NOMO-1 (cell line): Measurements from ENCODE around the gene PITPNC1.
"Not testable (repeated sequence)": the region's sequence is repeated elsewhere in the genome, so short reads cannot be mapped to it uniquely, and the experiment has no call there.

Experiments
- DNase-seq, 2 experiments: peaks; one replicate each; lab custom pipeline; 2025; ENCODE audit not compliant: unreplicated experiment in 2 of 2; lab: John Stamatoyannopoulos, UW

The PITPNC1 gene

DNA sequence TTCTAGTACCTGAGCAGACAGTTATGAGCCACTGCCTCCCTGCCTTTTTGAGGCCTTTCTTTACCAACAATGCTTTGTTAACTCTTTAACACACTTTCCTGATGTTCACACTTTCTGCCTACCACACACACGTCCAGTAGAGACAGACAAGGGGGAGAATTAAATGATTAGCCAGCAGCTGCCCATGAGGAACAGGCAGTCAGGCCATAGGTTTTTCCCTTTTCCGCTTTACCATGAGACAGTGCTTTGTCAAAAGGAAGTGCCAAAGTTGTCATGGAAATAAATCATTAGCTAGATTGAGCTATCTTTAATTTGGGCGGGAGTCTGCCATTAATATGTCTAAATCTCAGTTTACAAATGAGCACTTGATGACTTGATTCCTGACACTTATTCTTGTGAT, 102.1 kb downstream of the PITPNC1 start:
- no peak for DNase-seq

DNA sequence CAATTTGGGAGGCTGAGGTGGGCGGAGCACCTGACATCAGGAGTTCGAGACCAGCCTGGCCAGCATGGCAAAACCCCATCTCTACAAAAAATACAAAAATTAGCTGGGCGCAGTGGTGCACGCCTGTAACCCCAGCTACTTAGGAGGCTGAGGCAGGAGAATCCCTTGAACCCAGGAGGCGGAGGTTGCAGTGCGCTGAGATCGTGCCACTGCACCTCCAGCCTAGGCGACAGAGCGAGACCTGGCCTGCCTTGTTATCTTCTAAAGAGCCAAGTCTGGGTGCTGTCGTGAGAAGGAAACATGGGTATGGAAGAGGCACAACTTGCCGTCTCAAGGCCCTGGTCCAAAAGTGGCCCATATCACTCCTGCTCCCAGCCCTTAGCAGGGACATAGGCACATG, 103.9 kb downstream of the PITPNC1 start:
- DNase-seq: not testable (repeated sequence)

DNA sequence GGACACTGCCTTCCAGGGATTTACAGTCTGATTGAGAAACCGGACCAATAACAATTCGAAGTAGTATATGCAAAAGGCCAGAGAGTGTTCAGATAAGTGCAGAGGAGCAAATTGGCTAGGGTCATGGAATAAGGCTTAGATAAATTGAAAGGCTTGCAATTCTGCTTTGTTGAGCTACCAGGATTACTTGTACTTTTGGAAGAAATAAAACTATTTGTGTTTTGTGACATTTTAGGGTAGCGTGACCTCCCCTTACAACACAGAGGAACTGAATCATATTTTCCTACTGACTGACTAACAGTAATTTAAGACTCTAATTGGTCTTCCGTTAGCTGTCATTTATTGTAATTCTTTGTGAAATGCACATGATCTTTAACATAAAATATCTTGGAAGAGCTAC, 104.7 kb downstream of the PITPNC1 start:
- DNase-seq: peak; percentile 65 to 94

DNA sequence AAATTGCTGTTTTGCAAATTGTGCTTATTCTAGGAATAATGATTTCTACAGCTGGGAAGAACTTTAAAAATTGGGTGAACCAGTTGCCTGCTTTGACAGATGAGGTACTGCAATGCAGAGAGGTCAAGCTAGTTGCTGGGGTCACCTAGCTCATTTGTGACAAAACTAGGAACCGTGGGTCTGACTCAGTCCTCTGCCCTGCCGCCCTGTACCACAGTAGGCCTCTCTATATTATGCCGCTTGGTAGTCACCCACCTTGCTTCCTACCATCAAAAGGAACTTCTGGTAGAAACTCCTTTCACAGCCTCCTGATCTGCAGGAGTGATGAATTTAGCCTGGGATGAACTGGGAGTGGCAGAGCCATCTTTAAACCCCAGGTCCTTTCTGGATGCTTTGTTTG, 105.7 kb downstream of the PITPNC1 start:
- no peak for DNase-seq

DNA sequence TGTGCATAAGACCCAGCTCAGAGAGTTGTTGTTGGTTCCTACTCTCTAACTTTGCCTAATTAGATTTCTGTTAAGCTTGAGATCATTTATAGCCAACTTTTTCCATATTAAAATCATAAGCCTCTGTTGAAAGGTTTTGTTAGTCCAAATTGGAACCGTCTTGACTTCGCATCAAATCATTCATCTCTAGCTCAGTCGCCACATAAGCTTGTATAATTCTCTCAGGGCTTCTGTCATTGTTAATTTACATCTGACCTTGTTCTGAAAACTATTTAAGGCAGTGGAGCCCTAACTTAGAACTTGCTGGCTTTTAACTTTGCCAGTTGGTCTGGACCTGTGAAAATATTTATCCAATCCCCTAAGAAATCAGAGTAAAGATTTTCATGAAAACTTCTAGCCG, 107.2 kb downstream of the PITPNC1 start:
- DNase-seq: no peak

DNA sequence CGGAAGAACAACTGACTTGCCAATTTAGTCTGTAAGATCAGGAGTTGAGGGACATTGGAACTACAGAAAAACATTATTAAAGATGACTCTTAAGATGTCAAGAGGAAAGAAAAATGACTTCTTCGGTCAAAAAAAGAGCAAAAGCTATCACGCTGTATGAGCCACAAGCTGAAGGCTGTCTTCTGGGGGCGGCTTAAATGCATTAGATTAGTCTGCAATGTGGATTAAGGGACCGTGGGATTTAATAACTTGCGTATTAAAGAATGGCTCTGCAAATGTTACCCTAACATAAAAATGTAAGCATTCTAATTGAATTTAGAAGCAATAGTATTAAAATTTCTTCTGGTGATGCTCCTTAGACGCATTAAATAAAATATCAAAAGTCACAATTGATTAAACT, 108.6 kb downstream of the PITPNC1 start:
- no peak for DNase-seq

DNA sequence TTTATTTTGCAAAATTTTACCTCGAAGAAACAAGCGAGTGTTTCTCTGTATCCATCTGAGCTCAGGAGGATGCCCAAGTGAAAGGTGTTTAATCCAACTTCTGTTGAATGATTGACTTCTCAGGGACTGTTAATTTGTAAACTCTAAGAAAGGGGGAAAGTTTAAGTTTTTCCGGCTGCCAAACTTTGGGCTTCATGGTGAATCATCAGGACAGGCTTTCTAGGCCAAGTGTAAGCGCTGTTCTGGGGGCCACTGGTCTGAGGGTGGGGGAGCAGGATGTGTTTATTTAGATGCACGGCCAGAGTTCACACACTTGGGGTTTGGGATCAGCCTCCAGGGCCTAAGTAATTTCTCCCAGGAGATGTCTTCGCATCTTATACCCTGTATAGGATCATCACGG, 110.4 kb downstream of the PITPNC1 start:
- DNase-seq: no peak

DNA sequence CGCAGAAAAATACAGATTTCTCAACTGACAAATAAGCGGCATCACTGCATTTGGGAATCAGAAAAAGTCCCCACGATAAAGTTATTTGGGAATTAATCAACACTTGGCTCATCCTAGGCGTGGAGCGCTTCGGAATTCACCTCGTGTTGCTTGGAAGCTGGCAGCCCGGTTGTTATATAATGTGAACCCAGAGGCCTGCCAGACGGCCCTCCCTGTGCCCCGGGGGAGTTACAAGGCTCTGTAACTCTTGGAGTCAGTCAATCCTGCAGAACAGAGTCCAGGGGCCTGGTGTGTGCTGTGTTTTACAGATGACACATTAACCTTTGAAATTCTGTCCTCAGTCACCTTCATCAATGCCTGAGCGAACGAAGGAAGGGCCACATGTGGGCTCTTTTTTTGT, 111.1 kb downstream of the PITPNC1 start:
- DNase-seq: no peak

DNA sequence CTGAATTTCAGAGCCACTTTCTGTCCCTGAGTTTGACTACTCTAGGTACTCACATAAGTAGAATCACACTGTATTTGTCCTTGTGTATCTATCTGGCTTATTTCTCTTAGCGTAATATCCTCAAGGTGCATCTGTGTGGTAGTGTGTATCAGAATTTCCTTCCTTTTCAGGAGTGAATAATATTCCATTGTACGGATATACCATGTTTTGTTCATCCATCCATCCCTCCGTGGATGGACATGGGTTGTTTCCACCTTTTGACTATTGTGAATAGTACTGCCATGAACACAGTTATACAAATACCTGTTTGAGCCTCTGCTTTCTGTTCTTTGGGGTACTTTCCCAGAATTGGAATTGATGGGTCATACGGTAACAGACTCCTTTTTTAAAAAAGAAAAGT, 111.7 kb downstream of the PITPNC1 start:
- DNase-seq: no peak

DNA sequence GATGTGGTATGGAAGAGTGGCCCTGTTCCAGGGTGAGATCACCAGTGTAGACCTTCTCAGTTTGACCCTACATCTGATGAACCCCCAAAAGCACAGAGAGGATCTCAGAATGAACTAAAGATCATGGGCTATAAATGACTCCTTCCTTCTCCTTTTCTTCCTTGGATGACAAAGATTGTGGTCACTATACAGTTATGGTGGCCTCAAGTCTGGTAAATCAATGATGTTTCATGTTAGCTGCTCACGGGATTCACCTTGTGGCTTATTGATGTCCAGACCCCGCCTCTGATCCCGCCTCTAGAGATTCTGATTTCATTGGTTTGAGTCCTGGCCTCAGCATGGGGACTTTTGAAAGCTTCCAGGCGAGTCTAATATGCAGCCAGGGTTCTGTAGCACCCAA, 112.2 kb downstream of the PITPNC1 start:
- peak; percentile 23 to 53 for DNase-seq

DNA sequence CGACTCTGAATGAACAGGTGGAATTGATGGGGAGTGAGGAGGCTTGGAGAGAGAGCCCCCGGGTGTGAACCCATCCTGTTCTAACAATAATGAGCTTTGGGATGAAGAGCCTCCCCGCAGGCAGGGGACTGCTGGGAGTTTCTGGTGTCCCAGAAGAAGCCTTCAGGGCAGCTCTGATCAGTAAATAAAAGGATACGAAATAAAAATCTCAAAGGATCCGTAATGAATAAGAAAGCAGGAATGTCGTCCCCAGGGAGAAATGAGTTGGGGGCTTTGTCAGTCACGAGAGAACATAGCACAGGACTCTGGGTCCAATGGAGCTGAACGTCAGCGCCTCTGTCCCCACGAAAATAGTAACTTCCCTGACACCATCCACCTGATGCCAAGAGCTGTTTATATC, 113.4 kb downstream of the PITPNC1 start:
- DNase-seq: no peak

DNA sequence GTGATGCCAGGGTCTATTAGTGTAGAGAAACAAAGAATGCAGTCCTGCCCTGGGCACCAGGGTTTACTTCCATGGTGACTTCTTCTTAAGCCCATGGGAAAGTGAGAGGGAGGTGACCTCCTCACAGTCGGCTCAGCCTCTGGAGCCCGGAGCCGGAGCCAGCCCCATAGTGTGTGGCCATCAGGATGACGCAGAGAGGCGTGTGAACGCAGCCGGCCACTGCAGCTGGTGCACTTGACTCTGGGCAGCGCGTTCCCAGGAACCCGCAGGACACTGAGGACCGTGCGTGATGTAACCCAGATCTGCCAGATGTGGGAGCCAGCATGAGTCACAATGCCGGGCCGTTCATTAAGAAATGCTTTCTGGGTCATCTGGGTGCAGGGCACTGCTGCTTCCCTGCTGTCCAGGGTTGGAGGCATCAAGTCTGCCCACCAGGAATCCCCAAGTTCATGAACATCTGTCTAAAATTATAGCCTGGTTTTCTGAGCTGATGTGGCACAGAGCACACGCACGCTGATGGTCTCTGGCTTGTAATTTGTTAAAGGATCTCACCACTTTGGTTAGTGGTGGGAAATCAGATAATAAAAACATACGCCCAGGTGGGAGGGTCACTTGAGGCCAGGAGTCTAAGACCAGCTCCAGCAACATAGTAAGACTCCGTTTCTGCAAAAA, 114.1 kb downstream of the PITPNC1 start:
- DNase-seq: peak; percentile 52 to 75

DNA sequence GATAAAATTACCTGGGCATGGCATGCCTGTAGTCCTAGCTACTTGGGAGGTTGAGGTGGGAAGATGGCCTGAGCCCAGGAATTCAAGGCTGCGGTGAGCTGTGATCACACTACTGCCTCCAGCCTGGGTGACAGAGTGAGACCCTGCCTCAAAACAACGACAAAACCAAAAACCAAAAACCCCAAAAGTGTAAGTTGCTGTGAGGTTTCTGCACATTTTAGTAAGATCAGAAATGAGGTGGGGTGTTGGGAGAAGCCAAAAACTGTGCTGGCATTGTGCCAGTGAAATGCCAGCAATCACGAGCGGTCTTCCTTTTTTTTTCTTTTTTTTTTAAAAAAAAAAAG, 114.6 kb downstream of the PITPNC1 start:
- no peak for DNase-seq

DNA sequence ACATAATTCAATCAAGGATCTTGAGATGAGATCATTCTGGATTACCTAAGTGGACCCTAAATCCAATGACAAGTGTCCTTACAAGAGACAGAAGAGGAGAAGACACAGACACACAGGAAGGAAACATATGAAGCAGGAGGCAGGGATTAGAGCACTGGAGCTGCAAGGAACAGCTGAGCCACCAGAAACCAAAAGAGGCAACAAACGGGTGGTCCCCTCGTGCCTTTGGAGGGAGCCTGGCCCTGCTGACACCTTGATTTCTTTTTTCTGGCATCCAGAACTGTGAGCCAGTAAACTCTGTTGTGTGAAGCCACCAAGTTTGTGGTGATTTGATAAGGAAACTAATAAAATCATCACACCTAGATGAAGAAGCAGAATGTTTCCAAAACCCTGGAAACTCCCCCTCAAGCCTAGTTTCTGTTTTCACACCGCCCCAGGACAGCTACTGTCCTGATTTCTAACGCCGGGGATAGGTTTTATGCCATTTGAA, 115.2 kb downstream of the PITPNC1 start:
- DNase-seq: no peak

DNA sequence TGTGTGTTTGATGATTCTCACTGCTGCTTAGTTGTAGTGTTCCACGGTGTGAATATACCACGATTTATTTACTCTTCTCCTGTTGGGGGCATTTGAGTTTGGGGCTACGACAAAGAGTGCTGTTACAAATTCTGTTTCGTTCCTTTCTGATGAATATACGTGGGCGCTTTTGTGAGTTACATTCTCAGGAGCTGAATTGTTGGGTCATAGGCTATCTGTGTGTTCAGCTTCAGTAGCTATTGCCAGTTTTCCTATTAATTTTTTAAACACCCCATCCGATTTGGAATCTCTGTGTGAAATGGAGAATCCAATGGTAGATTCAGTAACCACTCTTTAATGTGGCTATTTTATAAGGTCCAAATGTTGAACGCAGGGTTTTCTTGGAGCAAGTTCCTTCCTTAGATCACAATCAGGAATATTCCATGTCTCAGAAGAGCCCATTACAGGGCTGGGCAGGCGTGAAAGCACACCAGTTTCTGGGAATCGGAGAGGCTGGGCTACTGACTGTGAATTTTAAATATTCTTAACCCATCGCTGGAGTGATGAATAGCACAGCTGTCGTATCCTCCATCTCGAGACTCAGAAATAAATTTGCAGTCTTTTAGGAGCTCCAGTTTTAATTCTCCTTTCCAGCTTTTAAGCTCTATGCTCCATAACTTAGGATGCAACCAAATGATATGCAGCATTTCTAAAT, 115.9 kb downstream of the PITPNC1 start:
- no peak for DNase-seq

DNA sequence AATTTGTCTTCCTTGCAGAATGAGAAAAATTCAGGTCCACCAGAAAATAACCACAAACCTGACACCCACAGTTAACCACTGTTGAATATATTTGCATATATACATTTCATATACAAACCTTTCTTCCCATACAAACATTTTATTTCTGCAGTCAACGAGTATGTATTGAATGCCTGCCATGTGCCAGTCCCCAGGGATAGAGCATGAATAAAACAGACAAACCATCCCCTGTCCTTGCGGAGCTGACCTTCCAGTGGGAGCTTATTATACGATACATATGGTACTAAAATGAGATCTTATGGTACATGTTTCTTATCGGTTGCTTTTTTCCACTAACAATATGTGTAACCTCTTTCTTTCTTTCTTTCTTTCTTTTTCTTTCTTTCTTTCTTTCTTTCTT, 116.7 kb downstream of the PITPNC1 start:
- DNase-seq: no peak

DNA sequence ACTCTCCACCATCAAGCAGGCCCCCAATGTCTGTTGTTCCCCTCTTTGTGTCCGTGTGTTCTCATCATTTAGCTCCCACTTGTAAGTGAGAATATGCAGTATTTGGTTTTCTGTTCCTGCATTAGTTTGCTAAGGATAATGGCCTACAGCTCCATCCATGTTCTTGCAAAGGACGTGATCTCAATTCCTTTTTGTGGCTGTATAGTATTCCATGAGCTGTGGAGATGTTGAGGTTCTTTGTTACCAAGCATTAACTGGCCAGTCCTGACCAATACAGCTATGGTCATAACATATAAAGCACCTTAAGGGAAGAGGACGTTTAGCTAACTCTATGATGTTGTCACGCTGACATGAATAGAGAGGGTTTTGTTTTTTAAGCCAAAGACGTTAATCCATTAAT, 118.5 kb downstream of the PITPNC1 start:
- DNase-seq: not testable (repeated sequence)

DNA sequence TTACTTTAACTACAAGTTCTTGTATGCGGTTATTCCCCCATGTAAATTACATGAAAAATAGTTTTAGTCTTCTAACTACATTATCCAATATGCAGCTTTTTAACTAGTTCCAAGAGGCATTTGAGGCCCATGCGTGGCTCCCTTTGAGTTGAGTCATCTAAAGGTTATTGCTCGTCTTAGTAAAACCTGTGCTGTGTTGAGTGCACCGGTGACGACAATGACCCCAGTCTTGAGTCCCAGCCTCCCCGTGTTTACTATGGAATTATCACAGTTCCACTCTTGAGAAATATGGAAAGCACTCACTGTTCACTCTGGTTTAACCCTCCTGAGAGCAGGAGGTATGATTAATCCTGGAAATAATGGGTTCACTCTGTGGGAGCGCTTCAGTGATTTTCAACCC, 119.2 kb downstream of the PITPNC1 start:
- DNase-seq: no peak

DNA sequence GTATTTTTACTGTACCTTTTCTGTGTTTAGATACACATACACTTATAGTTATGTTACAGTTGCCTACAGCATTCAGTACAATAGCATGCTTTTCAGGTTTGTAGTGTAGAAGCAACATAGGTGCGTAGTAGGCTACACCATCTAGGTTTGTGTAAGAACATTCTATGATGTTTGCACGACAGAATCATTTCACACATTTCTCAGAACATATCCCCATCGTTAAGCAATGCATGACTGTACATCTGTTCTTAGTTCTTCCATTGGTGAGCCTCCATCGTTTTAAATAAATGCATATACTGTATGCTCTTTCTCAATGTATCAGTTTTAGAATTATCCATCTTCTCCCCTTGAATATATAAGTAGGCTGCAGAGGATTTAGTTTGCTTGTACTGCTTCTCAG, 122.6 kb downstream of the PITPNC1 start:
- no peak for DNase-seq

DNA sequence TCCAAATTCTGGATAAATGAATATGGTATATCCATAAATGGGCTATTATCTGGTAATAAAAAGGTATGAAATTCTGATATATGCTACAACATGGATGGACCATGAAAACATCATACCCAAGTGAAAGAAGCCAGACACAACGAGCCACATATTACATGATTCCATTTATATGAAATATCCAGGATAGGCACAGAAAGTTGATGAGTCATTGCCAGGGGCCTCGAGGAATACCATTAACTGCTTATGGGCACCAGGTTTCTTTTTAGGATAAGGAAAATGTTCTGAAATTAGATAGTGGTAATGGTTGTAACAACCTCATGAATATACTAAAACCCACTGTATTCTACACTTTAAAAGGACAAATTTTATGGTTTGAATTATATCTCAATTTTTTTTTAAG, 123.2 kb downstream of the PITPNC1 start:
- no peak for DNase-seq

DNA sequence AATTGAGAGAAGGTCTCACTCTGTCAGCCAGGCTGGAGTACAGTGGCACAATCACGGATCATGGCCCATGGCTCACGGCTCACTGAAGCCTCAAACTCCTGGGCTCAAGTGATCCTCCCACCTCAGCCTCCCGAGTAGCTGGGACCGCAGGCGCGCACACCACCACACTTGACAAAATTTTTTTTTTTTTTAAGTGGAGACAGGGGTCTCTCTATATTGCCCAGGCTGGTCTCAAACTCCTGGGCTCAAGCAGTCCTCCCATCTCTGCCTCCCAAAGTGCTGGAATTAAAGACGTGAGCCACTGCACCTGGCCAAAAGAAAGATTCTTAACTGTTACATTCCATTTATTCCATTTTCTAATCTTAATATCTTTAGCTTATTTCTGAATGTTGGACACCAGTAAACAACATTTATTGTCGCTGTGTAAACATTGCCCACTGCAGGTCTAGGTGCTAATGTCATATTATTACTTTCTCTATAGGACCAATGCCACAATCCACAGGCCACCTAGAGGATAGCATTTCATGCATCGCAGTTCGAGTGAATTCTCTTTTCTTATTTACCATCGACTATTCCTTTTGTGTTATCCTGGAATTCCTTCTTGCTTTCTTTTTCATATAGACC, 123.7 kb downstream of the PITPNC1 start:
- DNase-seq: no peak

DNA sequence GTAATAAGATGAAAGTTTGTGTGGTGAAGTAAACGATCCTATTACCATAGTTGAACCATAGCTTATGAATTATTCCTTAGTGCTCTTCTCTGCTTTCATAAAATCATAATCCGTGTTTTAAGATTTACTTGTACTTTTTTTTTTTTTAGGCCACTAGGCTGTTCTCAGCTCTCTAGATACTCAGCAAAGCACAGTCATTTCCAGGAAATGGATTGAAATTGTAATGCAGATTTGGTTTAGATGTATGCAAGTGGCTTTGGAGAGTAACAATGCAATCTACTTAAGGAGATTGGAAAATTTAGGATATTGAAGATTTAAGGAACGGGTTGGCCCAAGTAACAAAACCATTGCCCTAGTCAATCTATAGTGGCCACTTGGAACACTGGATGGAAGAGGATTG, 125.1 kb downstream of the PITPNC1 start:
- DNase-seq: no peak
